ENCODE measurements around the gene GJA5.

The GJA5 gene

GRCh38 chr1:147720557-147720956 lies 39.8 kb downstream of the GJA5 start:
- TF ChIP-seq CTCF (IDR thresholded peaks at IDR 0.05) = no peak
- peaks cover 8 to 10% of the 10 kb centered on the region in 2 experiments for H3K4me1 ChIP-seq (ENCODE audit: control insufficient read depth in 1 of 2, insufficient read depth in 1 of 2, low read depth in 1 of 2, low read length in 1 of 2)
- no peak overlapping the region for H3K4me3 ChIP-seq (ENCODE audit: low read depth in 1 of 2, low read length in 1 of 2)
- H3K27ac ChIP-seq = no peak overlapping the region
- peaks cover 3% of the 10 kb centered on the region for H3K27me3 ChIP-seq
- no peaks in the 10 kb centered on the region for H3K36me3 ChIP-seq
- H3K9me3 ChIP-seq = no peaks in the 10 kb centered on the region

- Histone ChIP-seq H3K4me3 (ENCODE audit: low read depth in 1 of 2, low read length in 1 of 2) (no peak overlapping the region), H3K27ac (no peak overlapping the region), H3K4me1 (ENCODE audit: control insufficient read depth in 1 of 2, insufficient read depth in 1 of 2, low read depth in 1 of 2, low read length in 1 of 2) (peaks cover 8 to 10% of the 10 kb centered on the region in 2 experiments), H3K36me3 (no peaks in the 10 kb centered on the region), H3K27me3 (peaks cover 10% of the 10 kb centered on the region), H3K9me3 (no peaks in the 10 kb centered on the region)
- no peak for TF ChIP-seq CTCF (IDR thresholded peaks at IDR 0.05)
Measured at GRCh38 chr1:147719711-147720225, 40.6 kb downstream of the GJA5 start.

GRCh38 chr1:147719029-147719698 lies 41.2 kb downstream of the GJA5 start:
- H3K27me3 ChIP-seq = peaks cover 16% of the 10 kb centered on the region
- no peak overlapping the region for H3K4me3 ChIP-seq (ENCODE audit: low read depth in 1 of 2, low read length in 1 of 2)
- no peaks in the 10 kb centered on the region for H3K9me3 ChIP-seq
- no peak overlapping the region for H3K27ac ChIP-seq
- TF ChIP-seq CTCF (IDR thresholded peaks at IDR 0.05) = no peak
- peaks cover 8 to 10% of the 10 kb centered on the region in 2 experiments for H3K4me1 ChIP-seq (ENCODE audit: control insufficient read depth in 1 of 2, insufficient read depth in 1 of 2, low read depth in 1 of 2, low read length in 1 of 2)
- no peaks in the 10 kb centered on the region for H3K36me3 ChIP-seq

DNA sequence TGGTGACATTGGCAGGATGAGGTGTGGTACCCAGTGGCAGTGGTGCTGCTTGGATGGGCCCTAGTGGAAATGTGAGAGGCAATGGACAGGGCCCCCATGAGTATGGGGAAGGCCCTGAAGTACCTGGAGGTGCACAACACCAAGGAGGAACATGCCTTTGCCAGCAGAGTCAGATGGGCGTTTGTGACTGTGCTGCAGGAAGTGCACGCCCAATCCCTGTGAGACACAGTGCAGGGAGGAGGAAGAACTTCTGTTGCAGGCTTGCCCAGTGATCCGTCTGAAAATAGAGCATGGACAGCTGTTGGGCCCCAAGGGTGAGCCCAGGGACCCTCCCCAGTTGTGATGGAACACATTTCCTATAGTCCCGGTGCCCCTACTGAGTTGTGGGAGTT lies 42.7 kb downstream of the GJA5 start:
- no peak for TF ChIP-seq CTCF (IDR thresholded peaks at IDR 0.05)
- H3K4me1 ChIP-seq (ENCODE audit: control insufficient read depth in 1 of 2, insufficient read depth in 1 of 2, low read depth in 1 of 2, low read length in 1 of 2) = peaks cover 8 to 10% of the 10 kb centered on the region in 2 experiments
- no peaks in the 10 kb centered on the region for H3K36me3 ChIP-seq
- no peak overlapping the region for H3K27ac ChIP-seq
- H3K4me3 ChIP-seq (ENCODE audit: low read depth in 1 of 2, low read length in 1 of 2) = no peak overlapping the region
- peaks cover 29% of the 10 kb centered on the region for H3K27me3 ChIP-seq
- H3K9me3 ChIP-seq = no peaks in the 10 kb centered on the region

DNA sequence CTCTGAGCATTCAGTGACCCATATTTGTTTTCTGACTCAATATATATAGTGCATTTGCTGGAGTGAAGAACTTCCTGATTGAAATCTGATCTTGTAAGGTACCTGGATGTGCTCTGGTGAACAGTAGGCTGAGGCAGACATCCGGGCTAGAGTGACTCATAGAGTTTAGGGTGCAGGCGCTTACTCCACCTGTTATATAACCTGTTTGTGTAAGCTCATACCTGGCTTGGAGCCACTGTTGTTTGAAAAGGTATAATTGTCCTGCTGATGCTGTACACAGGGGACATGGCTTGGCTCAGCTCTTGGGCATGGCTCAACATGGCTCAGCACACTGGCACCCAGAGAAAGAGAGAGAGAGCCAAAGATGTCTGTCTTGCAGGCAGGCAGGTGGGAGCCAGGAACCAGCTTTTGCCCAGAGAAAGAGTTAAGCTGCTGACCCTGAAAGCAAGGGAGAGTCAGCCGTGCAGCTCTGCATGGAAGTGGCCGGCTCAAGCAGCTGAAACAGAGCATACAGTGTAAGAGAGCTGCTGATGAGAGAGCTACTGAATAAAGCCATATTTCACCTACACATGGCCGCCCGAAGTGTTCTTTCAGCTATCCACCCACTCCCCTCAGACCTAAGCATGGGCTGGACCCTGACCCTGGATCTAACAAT lies 43.2 kb downstream of the GJA5 start:
- Histone ChIP-seq H3K27me3 (peaks cover 34% of the 10 kb centered on the region), H3K9me3 (no peaks in the 10 kb centered on the region), H3K36me3 (no peaks in the 10 kb centered on the region), H3K4me1 (ENCODE audit: control insufficient read depth in 1 of 2, insufficient read depth in 1 of 2, low read depth in 1 of 2, low read length in 1 of 2) (peaks cover 8 to 9% of the 10 kb centered on the region in 2 experiments), H3K4me3 (ENCODE audit: low read depth in 1 of 2, low read length in 1 of 2) (no peak overlapping the region), H3K27ac (no peak overlapping the region)
- no peak for TF ChIP-seq CTCF (IDR thresholded peaks at IDR 0.05)

Data from neutrophil (primary cell).